Measurements from ENCODE around the gene FASTKD1. TPM values are rescaled to one million over a fixed set of nuclear protein-coding genes. Genes with fewer than 3 reads are reported as not detected.

FASTKD1 gene
- total and polyA plus RNA-seq, 3 donors from 2014 or later, result 24.8 to 40.2 (median 31.2) TPM

- Histone ChIP-seq H3K36me3 (ENCODE audit: low read depth, missing control alignments) (no peaks in the 10 kb centered on the region), H3K4me1 (peaks cover 11% of the 10 kb centered on the region), H3K27me3 (no peaks in the 10 kb centered on the region), H3K9me3 (no peaks in the 10 kb centered on the region), H3K4me3 (peak overlapping the region; percentile 72 to 81), H3K27ac (peak overlapping the region in 1 of 2 donors; percentile 65)
- intact Hi-C loops (cut with DNase I; ENCODE audit: low total_unique reads), result no loop called here
- WGBS, 2 donors, result 10% methylated on average over 9 of the region's 9 CpGs
- DNase-seq, result no peak
- TF ChIP-seq, protein P1, sequence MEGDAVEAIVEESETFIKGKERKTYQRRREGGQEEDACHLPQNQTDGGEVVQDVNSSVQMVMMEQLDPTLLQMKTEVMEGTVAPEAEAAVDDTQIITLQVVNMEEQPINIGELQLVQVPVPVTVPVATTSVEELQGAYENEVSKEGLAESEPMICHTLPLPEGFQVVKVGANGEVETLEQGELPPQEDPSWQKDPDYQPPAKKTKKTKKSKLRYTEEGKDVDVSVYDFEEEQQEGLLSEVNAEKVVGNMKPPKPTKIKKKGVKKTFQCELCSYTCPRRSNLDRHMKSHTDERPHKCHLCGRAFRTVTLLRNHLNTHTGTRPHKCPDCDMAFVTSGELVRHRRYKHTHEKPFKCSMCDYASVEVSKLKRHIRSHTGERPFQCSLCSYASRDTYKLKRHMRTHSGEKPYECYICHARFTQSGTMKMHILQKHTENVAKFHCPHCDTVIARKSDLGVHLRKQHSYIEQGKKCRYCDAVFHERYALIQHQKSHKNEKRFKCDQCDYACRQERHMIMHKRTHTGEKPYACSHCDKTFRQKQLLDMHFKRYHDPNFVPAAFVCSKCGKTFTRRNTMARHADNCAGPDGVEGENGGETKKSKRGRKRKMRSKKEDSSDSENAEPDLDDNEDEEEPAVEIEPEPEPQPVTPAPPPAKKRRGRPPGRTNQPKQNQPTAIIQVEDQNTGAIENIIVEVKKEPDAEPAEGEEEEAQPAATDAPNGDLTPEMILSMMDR (IDR thresholded peaks at IDR 0.05), result no peak
- TF ChIP-seq POLR2A (IDR thresholded peaks at IDR 0.05), result no peak
These were observed 93.6 kb downstream of the FASTKD1 start for GRCh38 chr2:169480079-169480465.

Other genes with a start within 250 kb of the FASTKD1 start
- gene LRP2, start 211.3 kb downstream of the FASTKD1 start, total RNA-seq, result 1 to 10 TPM; 4.1 to 9.3 TPM
- 3.0 TPM for gene LRP2, start 211.3 kb downstream of the FASTKD1 start, polyA plus RNA-seq (ENCODE audit: insufficient read depth, low read depth, low replicate concordance)
- 10 to 100 TPM; 14.6 to 23.6 TPM for gene BBS5, start 94.4 kb downstream of the FASTKD1 start, total RNA-seq
- gene BBS5, start 94.4 kb downstream of the FASTKD1 start, polyA plus RNA-seq (ENCODE audit: insufficient read depth, low read depth, low replicate concordance), result 14.1 TPM
- gene KLHL41, start 64.2 kb downstream of the FASTKD1 start, total RNA-seq, result 1 to 10 TPM; 1.7 to 4.3 TPM
- gene KLHL41, start 64.2 kb downstream of the FASTKD1 start, polyA plus RNA-seq (ENCODE audit: insufficient read depth, low read depth, low replicate concordance), result 11.7 TPM
- gene PPIG, start 10.5 kb upstream of the FASTKD1 start, total RNA-seq, result 10 to 100 TPM; 40.8 to 48.0 TPM
- gene PPIG, start 10.5 kb upstream of the FASTKD1 start, polyA plus RNA-seq (ENCODE audit: insufficient read depth, low read depth, low replicate concordance), result 6.9 TPM
- gene CFAP210, start 120.5 kb upstream of the FASTKD1 start, total RNA-seq, result 10 to 100 TPM; 12.6 to 21.8 TPM
- 17.2 TPM for gene CFAP210, start 120.5 kb upstream of the FASTKD1 start, polyA plus RNA-seq (ENCODE audit: insufficient read depth, low read depth, low replicate concordance)
- gene PHOSPHO2, start 120.6 kb upstream of the FASTKD1 start, total RNA-seq, result 10 to 100 TPM in 1 of 2 donors, 1 to 10 TPM in 1; 9.7 to 24.4 TPM
- 36.5 TPM for gene PHOSPHO2, start 120.6 kb upstream of the FASTKD1 start, polyA plus RNA-seq (ENCODE audit: insufficient read depth, low read depth, low replicate concordance)
- gene KLHL23, start 160.0 kb upstream of the FASTKD1 start, total RNA-seq, result 10 to 100 TPM; 25.6 to 29.2 TPM
- gene KLHL23, start 160.0 kb upstream of the FASTKD1 start, polyA plus RNA-seq (ENCODE audit: insufficient read depth, low read depth, low replicate concordance), result 13.2 TPM
- gene SSB, start 225.0 kb upstream of the FASTKD1 start, total RNA-seq, result 10 to 100 TPM; 56.5 to 67.2 TPM
- gene SSB, start 225.0 kb upstream of the FASTKD1 start, polyA plus RNA-seq (ENCODE audit: insufficient read depth, low read depth, low replicate concordance), result 18.0 TPM

Data from testis (tissue), 3 donors.